Measurements from ENCODE around the gene SPOPL.
A peak's percentile ranks its signal among the peaks of the same experiment; 100 is the strongest.

SPOPL gene

DNA sequence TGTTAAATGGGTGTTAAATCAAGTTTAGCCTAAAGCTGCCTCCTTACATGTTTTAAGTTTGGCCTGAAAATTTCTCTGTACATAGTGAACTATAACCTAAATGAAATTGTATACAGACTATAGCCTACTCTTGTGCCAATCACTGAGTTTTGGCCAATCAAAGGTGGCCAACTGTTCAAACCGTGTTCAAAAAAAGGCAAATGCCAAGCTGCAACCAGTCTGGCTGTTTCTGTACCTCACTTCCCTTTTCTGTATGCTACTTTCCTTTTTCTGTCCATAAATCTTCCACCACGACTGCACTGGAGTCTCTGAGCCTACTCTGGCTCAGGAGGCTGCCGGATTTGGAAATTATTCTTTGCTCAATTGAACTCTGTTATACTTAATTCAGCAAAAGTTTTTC, 121.0 kb downstream of the SPOPL start:
- DNase-seq (ENCODE audit: low read depth in 1 of 2, low spot score in 1 of 2): peak in 1 of 2 experiments; percentile 7
- no peak overlapping the region for H3K4me3 ChIP-seq (replicated peaks; ENCODE audit: insufficient read depth, low read length)
- H3K27ac ChIP-seq (replicated peaks): no peak overlapping the region
- peaks cover 1% of the 10 kb centered on the region for H3K27me3 ChIP-seq (ENCODE audit: insufficient read depth, poor library complexity, severe bottlenecking)
- TF ChIP-seq POLR2AphosphoS5 (IDR thresholded peaks at IDR 0.05; ENCODE audit: low read depth): no peak
- TF ChIP-seq SPI1 (IDR thresholded peaks at IDR 0.05; ENCODE audit: borderline replicate concordance, low read depth): peak; percentile 92
